Activated naive CD8-positive, alpha-beta T cell treated with anti-CD3 and anti-CD28 coated beads for 36 hours (primary cell): ENCODE measurements around the gene LIPI. TPM values are rescaled to one million over a fixed set of nuclear protein-coding genes. Genes with fewer than 3 reads are reported as not detected.
"Not testable (repeated sequence)": the region's sequence is repeated elsewhere in the genome, so short reads cannot be mapped to it uniquely, and the experiment has no call there.

Experiments used
- DNase-seq: peaks from one replicate; pipeline ENCODE4 v3.0.0; 2021
- H3K27ac Mint-ChIP-seq: one replicate; pipeline ENCODE4 v1.8.0; 2022; ENCODE audit warnings: mild to moderate bottlenecking, moderate library complexity, mixed read lengths
- H3K27me3 Mint-ChIP-seq: one replicate; pipeline ENCODE4 v1.8.0; 2022; ENCODE audit warnings: mild to moderate bottlenecking, mixed read lengths
- H3K36me3 Mint-ChIP-seq: one replicate; pipeline ENCODE4 v1.8.0; 2021; ENCODE audit warnings: mild to moderate bottlenecking, mixed read lengths
- H3K4me1 Mint-ChIP-seq: one replicate; pipeline ENCODE4 v1.8.0; 2021; ENCODE audit warnings: mixed read lengths
- H3K4me3 Mint-ChIP-seq: one replicate; pipeline ENCODE4 v1.8.0; 2022; ENCODE audit warnings: mild to moderate bottlenecking, moderate library complexity, mixed read lengths
- H3K9me3 Mint-ChIP-seq: one replicate; pipeline ENCODE4 v1.8.0; 2022; ENCODE audit warnings: mixed read lengths
- total RNA-seq, 2 experiments: library from RNA; stranded (reverse); gene quantifications; one replicate each; pipeline ENCODE4 v1.2.3, GENCODE V29; 2021

Gene LIPI
- total RNA-seq, 2 experiments from 2014 or later: not detected

DNA sequence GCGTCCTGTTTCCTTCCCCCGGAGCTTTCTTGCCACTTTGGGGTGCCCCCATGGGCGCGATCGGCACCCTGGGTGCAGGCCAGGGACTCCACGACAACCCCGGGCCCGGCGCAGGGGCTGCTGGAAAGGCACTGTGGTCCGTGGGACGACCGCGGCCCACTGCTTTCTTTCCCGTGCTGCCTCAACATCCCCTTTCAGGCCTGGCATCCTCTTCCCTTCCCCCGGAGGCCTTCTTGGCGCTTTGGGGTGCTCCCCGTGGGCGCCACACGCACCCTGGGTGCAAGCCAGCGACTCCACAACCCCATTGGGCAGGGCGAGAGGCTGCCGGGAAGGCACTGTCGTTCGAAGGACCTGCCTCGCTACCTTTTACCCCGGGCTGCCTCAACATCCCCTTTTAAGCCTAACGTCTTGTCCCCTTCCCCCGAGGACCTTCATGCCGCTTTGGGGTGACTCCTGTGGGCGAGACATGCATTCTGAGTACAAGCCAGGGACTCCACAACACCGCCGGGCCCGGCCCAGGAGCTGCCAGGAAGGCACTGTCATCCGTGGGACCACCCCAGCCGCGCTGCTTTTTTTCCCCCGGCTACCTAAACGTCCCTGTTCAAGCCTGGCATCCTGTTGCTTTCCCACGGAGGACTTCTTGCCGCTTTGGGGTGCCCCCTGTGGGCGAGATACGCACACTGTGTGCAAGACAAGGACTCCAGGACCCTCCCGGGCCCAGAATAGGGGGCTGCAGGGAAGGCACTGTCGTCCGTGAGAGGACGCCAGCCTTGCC, 137.8 kb downstream of the LIPI start:
- Mint-ChIP-seq H3K4me3 (no peak overlapping the region), H3K4me1 (no peaks in the 10 kb centered on the region), H3K9me3 (peaks cover 8% of the 10 kb centered on the region), H3K27ac (no peak overlapping the region), H3K27me3 (no peaks in the 10 kb centered on the region), H3K36me3 (peaks cover 4% of the 10 kb centered on the region)
- no peak for DNase-seq

DNA sequence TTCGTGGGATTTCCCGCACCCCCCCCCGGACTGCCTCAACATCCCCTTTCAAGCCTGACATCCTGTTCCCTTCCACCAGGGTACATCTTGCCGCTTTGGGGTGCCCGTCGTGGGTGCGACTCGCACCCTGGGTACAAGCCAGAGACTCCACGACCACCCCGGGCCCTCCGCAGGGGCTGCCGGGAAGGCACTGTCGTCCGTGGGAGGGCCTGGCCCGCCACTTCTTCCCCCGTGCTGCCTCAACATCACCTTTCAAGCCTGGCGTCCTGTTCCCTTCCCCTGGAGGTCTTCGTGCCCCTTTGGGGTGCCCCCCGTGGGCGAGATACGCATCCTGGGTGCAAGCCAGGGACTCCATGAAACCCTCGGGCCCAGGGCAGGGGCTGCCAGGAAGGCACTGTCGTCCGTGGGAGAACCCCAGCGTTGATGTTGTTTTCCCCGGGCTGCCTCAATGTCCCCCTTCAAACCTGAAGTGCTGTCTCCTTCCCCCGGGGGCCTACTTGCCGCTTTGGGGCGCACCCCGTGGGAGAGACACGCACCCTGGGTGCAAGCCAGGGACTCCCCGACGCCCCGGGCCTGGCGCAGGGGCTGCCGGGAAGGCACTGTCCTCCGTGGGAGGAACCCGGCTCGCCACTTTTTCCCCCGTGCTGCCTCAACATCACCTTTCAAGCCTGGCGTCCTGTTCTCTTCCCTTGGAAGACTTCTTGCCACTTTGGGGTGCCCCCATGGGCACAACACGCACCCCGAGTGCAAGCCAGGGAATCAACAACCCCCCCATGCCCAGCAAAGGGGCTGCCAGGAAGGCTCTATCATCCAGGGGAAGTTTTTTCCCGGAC, 138.6 kb downstream of the LIPI start:
- H3K9me3 Mint-ChIP-seq: peaks cover 6% of the 10 kb centered on the region
- peaks cover 3% of the 10 kb centered on the region for H3K36me3 Mint-ChIP-seq
- no peak overlapping the region for H3K27ac Mint-ChIP-seq
- DNase-seq: no peak
- no peak overlapping the region for H3K4me3 Mint-ChIP-seq
- H3K27me3 Mint-ChIP-seq: no peaks in the 10 kb centered on the region
- H3K4me1 Mint-ChIP-seq: no peaks in the 10 kb centered on the region

DNA sequence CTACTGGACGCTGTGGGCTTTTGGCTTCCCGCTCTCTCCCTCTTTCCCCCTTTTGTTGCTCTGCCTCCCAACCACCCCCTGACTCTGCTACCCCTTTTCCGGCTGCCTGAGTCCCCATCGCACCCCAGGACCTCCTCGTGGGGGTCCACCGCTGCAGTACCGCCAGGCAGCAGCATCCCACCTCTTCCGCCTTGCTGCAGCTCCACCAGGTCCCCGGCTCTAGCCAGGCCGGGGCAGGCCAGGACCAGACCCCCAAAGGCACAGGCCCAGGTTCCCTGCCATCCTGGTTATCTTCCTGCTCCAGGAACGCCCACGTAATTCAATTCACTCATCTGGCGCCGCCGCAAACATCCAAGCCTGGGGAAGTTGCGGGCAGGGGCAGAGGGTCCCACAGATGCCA, 139.8 kb downstream of the LIPI start:
- H3K27me3 Mint-ChIP-seq: no peaks in the 10 kb centered on the region
- no peak for DNase-seq
- no peak overlapping the region for H3K27ac Mint-ChIP-seq
- no peaks in the 10 kb centered on the region for H3K4me1 Mint-ChIP-seq
- peaks cover 3% of the 10 kb centered on the region for H3K36me3 Mint-ChIP-seq
- no peaks in the 10 kb centered on the region for H3K9me3 Mint-ChIP-seq
- no peak overlapping the region for H3K4me3 Mint-ChIP-seq

DNA sequence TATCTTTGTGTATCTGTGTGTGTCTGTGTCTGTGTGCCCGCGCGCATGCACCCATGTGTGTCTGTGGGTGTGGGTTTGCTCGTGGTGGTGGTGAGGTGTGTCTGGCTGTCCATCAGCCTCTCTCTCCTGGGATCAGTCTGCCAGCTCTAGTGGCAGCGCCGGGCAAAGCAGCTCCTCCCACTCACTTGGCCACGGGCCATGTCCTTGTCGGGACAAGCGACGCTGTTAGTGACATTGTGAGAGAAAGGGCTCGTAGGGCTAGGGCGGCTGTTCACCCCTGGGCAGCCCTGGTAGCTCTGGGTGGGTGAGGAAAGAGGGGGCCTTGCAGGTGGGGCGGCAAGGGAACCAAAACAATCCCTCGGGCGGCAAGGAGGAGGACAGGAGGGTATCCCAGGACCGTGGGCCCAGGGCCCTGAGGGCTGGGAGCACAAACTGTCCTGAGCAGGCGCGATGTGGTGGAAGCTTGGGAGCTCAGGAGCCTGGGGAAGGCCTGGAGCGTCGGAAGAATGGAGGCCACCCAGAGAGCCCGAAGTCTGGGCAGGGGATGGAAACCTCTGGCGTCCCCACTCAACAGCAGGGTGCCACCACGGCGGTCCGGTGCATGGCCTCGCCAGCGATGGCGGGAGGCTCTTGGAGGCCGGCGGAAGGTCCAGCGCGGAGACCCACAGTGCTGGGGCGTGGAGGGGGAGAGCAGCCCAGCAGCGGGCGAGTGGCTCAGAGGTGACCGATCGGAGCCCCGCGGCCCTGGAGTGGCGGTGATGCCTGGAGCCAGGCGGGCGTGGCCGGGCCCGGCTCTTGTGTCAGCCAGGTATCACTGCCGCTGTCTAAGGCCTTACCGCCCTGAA, 140.5 kb downstream of the LIPI start:
- H3K9me3 Mint-ChIP-seq: no peaks in the 10 kb centered on the region
- H3K27me3 Mint-ChIP-seq: no peaks in the 10 kb centered on the region
- H3K4me3 Mint-ChIP-seq: no peak overlapping the region
- H3K27ac Mint-ChIP-seq: no peak overlapping the region
- H3K4me1 Mint-ChIP-seq: no peaks in the 10 kb centered on the region
- no peak for DNase-seq
- H3K36me3 Mint-ChIP-seq: peaks cover 3% of the 10 kb centered on the region

DNA sequence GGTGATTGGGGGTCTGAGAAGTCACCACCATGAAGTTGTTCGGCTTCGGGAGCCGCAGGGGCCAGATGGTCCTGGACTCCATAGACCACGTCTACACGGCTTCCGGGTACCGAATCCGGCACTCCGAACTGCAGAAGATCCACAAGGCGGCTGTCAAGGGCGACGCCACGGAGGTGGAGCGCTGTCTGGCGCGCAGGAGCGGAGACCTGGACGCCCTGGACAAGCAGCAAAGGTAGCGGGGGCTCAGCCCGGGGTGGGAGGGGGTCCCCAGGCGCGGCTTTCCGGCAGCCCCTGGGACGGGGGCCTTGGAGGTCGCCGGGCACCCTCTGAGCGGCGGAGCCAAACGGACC, 146.5 kb downstream of the LIPI start:
- no peak overlapping the region for H3K27ac Mint-ChIP-seq
- H3K4me1 Mint-ChIP-seq: no peaks in the 10 kb centered on the region
- no peaks in the 10 kb centered on the region for H3K27me3 Mint-ChIP-seq
- DNase-seq: no peak
- peak overlapping the region; percentile 42 for H3K4me3 Mint-ChIP-seq
- H3K9me3 Mint-ChIP-seq: peaks cover 2% of the 10 kb centered on the region
- peaks cover 14% of the 10 kb centered on the region for H3K36me3 Mint-ChIP-seq

DNA sequence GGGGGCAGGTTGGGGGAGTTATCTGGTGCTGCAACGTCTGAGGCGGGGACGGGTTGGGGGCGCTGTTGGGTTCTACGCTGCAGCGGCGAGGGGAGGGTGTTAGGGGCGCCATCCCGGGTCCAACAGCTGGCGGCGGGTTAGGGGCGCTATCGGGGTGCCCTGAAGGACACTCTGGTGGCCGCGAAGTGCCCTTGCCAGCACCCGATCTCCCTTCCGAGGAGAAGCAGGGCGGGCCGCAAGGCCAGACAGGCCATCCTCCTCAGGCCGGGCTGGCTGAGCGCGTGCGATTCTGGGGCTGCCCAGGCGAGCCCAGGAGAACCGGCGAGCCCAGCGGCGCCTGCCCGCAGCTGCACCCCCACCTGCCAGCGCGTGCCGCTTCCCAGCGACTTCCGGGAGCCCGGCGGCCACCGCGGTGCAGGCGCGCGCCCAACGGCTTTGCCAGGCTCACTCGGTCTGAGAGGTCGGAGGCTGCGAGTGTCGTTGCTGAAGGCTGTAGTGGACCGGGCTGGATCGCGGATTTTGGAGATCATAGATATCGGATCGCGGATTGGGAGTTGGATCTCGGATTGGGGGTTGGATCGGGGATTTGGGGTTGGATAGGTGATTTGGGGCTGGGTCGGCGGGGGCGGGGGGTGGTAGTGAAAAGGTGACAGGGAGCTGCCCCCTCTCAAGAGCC, 147.0 kb downstream of the LIPI start:
- H3K36me3 Mint-ChIP-seq: peaks cover 16% of the 10 kb centered on the region
- not testable (repeated sequence) for DNase-seq, H3K4me1 Mint-ChIP-seq, H3K27ac Mint-ChIP-seq, H3K9me3 Mint-ChIP-seq, H3K27me3 Mint-ChIP-seq
- peak overlapping the region; percentile 42 for H3K4me3 Mint-ChIP-seq

DNA sequence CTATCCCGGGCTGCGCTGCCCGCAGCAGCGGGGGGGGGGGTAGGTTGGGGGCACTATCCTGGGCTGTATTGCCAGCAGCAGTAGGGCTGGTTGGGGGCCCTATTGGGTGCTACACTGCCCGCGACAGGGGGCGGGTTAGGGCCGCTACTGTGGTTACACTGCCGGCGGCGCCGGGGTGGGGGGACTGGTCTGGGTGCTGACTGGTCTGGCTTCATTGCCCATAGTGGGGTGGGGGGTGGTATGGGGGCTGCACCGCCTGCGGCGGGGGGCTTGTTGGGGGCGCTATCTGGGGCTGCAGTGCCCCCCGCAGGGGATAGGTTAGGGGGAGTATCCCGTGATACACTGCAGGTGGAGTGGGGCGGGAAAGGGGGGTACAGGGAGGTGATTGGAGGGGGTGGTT, 148.1 kb downstream of the LIPI start:
- peaks cover 16% of the 10 kb centered on the region for H3K36me3 Mint-ChIP-seq
- not testable (repeated sequence) for H3K9me3 Mint-ChIP-seq, H3K4me3 Mint-ChIP-seq, H3K4me1 Mint-ChIP-seq, DNase-seq, H3K27ac Mint-ChIP-seq, H3K27me3 Mint-ChIP-seq

DNA sequence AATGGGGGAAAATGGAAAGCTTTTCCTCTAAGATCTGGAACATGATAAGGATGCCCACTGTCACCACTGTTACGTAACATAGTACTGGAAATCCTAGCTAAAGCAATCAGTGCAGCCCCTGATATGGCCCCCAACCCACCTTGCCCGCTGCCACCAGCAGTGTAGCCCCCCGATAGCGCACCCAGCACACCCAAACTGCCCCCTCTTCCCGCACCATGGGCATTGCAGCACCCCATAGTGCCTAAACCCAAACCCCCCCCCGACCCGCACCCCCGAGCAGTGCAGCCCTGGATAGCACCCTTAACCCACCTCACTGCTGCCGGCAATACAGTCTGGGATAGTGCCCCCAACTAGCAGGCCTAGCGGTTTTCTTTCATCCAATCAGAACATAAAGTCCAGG, 148.9 kb downstream of the LIPI start:
- DNase-seq, H3K4me1 Mint-ChIP-seq, H3K4me3 Mint-ChIP-seq, H3K9me3 Mint-ChIP-seq, H3K27ac Mint-ChIP-seq, H3K27me3 Mint-ChIP-seq: not testable (repeated sequence)
- peaks cover 16% of the 10 kb centered on the region for H3K36me3 Mint-ChIP-seq

DNA sequence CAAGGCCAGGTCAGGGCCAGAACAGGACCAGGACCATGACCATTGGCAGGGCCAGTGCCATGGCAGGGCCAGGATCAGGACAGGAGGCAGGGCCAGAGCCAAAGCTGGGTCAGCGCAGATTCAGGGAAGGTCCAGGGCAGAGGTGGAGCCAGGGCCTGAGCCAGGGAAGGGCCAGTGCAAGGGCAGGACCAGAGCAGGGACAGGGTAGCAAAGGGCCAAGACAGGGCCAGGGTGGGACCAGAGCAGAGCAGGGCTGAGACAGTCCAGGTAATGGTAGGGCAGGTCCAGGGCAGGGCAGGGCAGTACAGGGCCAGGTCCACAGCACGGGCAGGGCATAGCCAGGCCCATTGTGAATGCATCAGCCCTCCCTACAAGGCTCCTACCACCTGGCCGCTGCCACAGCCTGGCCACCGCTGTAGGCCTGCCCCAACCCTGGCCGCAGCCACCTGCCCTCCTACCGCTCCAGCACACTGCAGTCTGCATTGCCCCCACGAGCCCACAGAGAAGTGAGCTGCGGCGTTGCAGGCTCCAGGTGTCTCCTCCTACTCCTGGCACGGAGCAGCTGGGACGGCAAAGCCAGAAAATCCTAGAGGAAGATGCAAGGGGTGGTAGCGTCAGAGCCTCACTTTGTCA, 151.6 kb downstream of the LIPI start:
- H3K4me3 Mint-ChIP-seq, H3K27me3 Mint-ChIP-seq, DNase-seq, H3K27ac Mint-ChIP-seq, H3K9me3 Mint-ChIP-seq, H3K4me1 Mint-ChIP-seq: not testable (repeated sequence)
- peaks cover 14% of the 10 kb centered on the region for H3K36me3 Mint-ChIP-seq

Other genes with a start within 250 kb of the LIPI start
- 1 to 10 TPM; 3.8 to 6.3 TPM for gene RBM11, start 5.2 kb upstream of the LIPI start, total RNA-seq
- gene HSPA13, start 172.2 kb upstream of the LIPI start, total RNA-seq: 10 to 100 TPM; 38.0 to 39.1 TPM